ENCODE data around the gene LIPJ.
A peak's percentile ranks its signal among the peaks of the same experiment; 100 is the strongest.

Gene LIPJ, protein sequence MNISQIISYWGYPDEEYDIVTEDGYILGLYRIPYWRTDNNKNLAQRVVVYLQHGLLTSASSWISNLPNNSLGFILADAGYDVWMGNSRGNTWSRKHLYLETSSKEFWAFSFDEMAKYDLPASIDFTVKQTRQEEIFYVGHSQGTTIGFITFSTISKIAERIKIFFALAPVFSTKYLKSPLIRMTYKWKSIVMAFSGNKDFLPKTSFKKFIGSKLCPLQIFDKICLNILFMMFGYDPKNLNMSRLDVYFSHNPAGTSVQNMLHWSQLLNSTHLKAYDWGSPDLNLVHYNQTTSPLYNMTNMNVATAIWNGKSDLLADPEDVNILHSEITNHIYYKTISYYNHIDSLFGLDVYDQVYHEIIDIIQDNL

DNA sequence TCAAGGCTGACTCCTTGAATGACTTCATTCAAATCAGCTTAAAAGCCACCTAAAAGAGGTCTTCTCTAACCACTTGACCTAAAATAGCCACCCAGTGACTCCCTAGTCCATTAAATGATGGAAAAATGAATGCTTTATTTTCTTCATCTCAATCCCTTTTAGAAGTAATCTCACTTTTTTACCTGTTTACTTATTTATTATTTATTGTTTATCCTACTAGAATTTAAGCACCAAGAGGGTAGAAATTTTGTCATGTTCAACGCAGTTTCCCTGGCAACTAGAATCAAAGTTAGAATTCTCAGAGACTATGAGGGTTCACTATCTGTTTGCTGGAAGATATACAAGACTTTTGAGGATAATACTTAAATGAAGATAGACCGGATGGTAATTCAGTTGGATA is at the start of gene LIPJ:
LIPJ (plus strand) TSS at position 301 of the 400 bp plus-strand sequence. CDS start 3,926 bp downstream, outside the sequence.
- DNase-seq (ENCODE audit: low spot score): no peak

DNA sequence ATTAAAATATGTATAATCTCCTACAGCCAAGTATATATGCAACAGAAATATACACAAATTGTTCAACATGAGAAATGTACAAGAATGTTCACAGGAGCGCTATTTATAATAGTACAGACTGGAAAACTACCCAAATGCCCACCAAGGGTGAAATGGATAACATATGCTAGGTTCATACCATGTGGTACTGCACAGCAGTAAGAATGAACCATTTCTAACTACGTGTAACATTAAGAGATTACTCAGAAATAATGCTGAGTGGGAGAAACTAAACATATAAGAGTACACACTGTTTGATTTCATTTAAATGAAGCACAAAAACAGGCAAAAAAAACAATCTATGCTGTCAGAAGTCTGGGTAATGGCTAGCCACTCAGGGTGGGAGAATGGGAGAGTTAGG is 49.2 kb upstream of the LIPJ start:
- no peak for DNase-seq (ENCODE audit: low spot score)

DNA sequence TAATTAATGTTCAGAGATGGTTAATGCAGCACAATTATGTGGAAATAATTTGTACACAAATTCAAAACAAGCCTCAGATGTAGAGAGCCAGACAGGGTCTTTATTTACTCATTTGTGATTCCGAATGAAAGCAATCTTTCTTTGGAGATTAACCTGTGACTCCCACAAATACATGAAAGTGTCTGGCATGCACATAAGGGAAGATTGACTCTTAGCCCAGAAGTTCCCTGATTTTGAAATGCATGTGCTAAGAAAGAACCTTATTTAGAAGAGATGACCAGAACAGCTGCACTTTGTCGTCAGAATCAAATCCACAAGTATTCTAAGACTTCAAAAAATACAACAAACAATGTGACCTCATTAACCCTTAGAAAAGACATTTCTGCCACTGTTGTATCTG is 48.5 kb upstream of the LIPJ start:
- no peak for DNase-seq (ENCODE audit: low spot score)

DNA sequence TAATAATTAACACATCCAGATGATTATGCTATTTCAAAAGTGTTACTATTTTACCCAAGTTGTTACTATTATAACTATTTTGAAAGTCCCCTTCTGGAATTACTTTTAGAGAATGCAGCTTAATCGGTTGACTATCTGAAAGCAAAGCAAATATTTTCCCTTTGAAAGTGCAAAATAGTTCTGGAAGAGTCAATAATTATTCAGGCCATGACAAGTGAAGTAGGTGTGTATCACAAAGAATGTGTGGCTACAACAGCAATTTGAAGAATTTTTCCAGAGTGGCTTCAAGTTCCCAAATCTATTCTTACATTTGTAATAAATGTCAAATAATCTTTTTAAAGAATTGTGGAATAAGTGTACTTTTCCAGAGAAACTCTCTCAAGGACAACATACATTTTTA is 46.2 kb upstream of the LIPJ start:
- DNase-seq (ENCODE audit: low spot score): no peak

DNA sequence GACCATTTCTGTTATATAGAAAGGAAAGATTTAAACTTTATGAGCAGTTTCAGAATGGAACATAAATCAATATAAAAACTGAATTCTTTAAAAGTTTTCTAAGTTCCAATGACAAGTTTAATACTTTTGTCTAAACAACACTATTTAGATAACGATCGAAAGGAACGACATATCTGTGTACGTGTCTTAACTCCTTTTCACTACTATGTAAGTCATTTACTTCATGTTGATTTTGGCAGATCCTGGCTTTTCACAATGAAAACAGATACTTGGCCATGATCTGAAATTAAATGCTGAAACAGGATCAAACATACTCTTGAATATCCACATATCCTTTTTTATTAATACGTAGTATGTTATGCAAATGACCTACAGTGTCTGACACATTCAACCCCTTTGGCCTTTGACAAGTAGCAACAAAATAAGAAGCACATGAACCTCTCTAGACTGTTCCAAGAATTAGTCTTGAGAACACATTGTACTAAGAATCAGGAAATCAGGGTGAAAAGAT is 45.4 kb upstream of the LIPJ start:
- DNase-seq (ENCODE audit: low spot score): no peak

DNA sequence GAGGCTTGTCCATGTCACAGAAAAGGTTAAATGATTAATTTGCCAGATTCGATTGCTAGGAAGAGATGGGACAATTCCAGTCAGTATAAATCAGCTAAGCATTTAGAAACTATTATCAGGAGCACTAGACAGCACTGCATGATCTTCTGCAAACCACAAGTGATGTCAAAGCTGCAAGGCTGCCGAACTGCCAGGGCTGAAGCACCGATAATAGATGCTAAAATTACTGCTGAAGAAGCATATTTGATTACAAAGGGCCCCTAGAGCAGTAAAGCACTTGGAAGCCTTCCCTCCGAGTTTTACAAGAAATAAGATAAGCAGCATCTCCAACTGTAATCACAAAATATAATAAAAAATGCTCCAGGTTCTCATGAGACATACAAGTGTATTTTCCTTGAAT is 44.0 kb upstream of the LIPJ start:
- no peak for DNase-seq (ENCODE audit: low spot score)

DNA sequence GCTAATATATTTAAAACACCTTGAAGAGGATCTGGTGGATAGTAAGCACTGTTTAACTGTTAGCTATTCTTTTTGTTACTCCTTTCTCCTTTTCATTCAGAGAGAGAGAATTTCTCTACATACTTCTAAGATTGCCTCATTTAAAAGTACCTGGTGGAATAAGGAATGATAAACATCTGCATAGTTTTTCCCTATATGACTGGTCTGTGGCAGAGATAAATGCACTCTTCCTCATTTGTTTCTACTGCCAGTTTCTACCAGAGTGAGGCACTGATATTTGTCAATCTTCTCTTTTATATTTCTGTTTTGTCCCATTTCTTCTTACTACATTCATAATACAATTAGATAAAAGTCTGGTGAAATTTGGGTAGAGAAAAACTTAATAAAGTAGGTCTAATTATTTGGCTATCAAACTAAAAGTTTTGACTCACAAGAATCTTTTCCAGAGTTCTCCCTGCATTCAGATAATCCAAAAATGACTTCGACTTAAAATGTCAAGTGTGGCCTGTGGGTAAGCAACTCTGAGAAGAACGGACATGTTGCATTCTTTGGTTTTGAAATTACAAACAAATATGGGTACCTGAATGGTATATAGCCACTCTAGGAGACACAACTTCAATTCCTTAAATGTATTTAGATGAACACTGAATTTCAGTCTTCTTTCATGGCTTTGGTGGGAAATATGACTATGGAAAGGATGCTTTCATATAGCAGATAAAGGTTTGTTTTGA is 42.3 kb upstream of the LIPJ start:
- DNase-seq (ENCODE audit: low spot score): no peak

DNA sequence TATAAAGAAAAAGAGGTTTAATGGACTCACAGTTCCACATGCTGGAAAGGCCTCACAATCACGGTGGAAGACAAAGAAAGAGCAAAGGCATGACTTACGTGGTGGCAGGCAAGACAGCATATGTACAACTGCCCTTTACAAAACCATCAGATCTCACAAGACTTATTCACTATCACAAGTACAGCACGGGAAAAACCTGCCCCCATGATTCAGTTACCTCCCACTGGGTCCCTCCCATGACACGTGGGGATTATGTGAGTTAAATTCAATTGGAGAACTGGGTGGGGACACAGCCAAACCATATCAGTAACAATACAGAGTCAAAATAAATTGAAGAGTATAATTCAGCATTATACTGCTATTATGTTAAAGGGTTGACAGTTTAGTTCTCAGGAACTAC is 41.2 kb upstream of the LIPJ start:
- no peak for DNase-seq (ENCODE audit: low spot score)

DNA sequence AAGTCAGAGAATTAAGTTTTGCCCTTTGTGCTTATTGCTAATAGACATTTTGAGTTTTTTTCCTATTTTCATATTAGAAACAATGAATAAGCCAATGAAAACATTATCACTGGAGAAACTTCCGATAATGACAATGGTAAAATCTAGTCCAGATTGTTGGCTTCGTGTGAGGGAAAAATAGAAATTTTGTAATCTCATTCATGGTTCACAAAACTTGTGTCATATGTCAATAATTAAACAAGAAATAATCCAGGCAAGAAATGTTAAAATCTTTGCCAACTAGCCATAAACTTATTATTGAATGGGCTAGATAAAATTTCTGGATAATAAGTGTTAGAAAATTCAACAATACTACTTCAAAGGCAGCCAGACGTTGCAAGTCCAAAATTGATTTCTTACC is 40.1 kb upstream of the LIPJ start:
- no peak for DNase-seq (ENCODE audit: low spot score)

DNA sequence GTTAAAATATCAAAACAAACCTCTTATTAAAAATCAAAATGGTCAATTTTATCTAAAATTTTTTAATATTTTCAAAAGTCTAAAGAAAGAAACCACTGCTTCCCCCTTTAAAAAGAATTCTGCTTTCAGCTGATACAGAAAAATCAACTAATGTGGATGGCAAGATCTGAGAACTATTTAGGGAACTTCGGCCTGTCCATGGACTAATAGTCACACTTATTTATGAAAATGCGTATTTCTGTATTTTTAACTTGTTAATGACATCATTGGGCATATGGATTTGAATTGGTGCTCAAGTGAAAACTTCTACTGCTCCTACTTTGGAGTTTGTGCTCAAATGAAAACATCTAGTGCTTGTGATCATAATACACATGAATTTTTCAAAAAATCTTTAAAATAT is 35.3 kb upstream of the LIPJ start:
- DNase-seq (ENCODE audit: low spot score): no peak

DNA sequence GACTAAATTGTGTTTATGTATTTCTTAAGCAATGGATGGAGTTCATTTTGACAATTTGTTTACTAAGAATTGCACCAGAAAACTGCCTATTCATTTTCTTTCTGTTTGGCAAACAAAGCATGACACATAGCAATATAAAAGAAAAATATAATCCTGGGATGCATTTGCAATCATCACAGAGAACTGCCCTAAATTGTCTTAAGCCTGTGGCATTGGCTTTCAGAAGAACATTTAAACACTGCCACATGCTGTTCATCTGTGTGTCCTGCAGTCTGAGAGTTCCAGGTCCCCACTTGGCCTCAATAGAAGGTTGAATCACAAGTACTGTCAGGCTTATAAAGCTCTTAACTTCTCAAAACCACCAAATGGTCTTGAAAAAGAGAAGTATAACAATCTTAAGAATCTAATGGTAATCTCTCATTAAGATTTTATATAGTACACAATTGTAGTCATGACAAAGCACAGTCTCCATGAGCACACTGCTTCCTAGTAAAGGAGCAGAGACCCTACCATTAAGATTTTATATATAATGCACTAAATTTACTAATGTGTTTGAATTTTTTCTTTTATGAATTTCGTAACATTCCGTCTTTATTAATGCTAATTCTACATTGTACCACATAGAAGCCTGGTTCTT is 33.3 kb upstream of the LIPJ start:
- DNase-seq (ENCODE audit: low spot score): peak; percentile 39

DNA sequence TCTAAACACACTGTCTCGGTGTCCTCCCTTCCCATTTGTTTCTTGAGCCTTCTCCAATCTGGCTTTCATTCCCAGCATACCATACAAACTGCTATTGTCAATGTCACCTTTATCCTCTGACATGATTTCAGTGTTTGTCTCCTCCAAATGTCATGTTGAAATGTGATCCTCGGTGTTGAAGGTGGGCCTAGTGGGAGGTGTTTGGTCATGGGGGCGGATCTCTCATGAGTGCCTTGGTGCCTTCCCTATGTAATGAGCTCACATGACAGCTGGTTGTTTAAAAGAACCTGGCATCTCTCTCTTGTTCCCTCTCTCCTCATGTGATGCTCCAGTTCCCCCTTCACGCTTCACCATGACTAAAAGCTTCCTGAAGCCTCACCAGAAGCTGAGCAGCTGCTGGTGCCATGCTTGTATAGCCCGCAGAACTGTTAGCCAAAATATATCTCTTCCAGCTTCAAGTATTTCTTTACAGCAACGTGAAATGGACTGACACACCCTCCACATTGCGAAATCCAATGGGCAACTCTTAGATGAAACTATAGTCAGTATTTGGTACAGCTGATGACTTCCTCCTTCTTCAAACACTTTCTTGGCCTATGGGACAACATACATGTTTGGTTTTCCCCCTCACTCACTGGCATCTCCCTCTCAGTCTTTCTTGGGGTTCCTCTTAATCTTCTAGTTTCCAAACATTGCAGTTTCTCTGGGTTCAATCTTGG is 31.2 kb upstream of the LIPJ start:
- DNase-seq (ENCODE audit: low spot score): no peak

DNA sequence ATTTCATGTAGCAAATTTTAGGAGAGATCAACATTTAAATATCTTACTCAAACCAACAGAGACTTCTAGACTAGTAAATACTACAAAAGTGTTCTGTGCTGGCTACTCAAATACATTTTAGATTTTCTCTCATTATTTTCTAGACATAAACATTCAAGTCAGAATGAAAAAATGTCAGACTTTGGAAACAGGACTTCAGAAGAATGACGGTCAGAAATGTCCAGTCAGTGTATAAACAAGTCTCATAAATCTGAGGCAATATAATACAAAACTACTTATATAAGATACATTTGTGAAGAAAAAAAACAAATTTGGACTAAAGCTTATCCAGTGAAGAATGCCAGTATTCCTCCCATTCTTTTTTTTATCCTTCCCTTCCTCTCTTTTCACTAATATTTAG is 29.3 kb upstream of the LIPJ start:
- DNase-seq (ENCODE audit: low spot score): no peak

DNA sequence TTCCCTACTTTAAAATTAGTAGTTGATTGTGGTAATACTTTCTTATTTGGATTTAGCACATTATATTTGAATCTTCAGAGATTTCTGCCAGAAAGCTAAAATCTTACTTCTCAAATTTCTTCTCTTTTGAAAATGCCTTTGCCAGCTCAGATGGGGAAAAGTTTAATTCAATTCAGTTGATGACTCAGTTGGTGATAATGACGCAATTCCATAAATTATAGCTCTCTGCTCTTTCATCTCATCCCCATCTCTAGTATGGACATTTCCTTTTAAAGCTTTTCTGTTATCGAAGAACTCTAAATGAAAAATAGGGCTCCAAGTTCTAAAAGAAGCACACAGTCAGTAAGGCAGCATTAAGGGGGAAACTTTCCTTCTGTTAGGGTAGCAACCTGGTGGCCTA is 28.9 kb upstream of the LIPJ start:
- DNase-seq (ENCODE audit: low spot score): no peak

DNA sequence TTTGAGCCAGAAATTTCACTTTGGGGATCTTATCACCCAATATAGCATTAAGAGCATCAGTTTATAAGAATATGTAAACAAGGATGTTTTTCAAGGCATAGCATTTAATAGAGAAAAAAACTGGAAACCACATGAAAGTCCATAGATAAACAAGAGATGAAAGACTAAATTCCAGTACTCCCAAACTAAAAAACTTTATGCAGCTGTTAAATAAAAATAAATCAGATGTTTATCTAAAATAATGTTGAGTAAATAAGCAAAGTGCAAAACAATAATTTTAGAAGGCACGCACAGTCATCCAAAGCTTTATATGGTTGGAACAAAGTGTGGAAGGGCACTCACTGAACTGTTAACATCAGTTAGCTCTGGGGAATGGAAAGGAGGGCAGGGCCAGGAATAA is 24.4 kb upstream of the LIPJ start:
- DNase-seq (ENCODE audit: low spot score): no peak

DNA sequence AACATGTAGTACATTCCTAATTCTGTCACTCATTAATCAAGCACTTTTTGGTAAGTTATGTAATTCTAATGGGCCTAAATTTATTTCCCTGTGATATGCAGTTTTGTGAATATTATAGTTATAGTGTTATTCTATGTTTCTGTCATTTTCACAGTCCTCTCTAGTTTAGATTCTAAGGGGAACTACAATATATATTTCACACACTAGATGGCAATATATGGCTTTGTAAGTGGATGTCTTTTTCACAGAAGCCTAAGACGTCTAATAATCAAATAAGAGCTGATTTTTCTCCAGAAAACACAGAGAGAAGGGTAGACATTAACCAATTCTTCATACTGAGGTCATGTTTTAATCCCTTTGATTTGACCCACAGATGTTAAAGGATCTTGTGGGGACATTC is 21.5 kb upstream of the LIPJ start:
- DNase-seq (ENCODE audit: low spot score): peak; percentile 41

DNA sequence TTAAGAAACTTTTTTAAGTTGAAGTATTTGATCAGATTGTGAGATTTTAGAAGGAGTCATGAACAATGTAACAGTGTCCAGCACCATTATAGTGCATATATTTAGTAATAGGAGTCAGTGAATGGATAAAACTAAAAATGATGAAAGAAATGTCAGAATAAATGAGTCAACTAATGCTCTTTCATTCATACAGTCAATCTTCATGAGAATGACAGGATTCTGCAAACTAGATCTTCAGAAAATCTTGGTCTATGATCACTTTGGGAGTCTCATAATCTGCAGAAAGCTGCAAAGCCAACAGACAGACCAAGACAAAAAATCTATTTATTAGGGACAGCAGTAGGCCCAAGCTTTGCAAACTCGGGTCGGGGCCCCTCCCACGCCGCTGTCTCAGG is 4.2 kb upstream of the LIPJ start:
- no peak for DNase-seq (ENCODE audit: low spot score)

DNA sequence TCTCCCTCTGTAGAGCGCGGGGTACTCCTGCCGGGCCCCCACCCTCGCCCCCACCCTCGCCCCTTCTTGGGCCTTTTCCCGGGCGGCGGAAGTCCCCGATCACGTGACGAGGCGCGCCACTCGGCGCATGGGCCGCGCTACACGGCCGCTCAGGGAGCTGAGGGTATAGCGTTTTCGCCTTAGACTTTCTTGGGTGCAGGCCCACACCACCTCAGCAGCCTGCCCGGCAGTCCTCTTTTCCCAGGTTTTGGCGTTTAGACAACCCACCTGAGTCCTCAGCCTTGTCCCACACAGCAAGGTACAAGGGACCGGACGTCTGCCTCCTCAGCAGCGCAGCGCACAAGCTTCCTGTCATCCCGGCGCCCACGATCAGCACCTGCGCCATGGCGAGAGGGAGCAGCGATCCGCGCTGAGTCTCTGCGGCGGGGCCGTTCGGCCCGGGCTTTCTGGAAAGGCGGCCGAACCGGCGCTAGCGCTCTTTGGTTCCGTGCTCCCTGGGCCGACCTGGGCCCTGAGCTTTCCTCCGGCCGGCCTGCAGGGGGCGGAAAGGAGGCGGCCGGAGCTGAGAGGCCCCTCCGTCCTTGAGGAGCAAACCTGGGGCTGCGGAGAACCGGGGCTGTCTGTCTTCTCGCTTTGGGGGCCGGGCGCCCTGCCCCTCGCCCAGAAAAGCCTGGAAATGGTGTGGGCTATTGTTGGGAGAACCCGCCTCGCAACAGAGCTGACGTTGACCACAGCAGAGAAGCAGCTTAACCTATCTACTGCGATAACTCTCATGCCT is 3.6 kb upstream of the LIPJ start, which contains the start of gene RNLS:
RNLS (minus strand) TSS at position 513 of the 778 bp plus-strand sequence.
- DNase-seq (ENCODE audit: low spot score): peak; percentile 16

DNA sequence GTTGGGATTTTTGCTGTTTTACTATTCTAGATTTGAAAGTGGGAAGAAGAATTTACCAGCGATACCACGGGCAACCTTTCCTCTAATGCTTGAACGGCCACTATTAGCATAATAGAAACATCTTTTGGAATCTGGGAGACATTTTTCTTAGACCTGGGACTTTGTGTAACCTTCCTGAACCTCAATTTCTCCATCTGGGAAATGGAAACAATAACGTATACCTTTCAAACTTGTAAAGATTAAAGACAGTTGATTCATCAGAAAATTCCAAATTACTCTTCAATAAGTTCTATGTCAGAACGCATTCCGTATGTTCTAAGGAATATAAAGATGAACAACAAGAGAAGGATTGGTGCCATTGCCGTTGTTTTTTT is 3.0 kb upstream of the LIPJ start:
- no peak for DNase-seq (ENCODE audit: low spot score)

DNA sequence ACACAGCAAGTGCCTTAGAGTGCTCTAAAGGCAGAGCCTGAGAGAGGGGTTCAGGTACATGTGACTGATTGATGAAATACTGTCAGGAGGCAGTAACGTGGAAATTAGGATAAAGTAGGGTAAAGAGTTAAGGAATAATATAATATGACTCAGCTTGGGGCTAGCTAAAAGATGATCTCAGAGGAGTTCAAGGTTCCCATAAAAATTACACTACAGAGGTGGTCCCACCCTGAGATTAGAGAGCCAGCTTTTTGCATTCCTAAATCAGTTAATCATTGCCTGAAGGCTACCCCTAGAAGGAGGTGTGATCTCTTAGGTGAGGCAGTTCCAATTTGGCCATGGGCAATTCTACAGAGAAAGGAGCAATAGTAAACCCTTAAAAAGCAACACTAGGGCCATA is 5.8 kb downstream of the LIPJ start:
- DNase-seq (ENCODE audit: low spot score): no peak

DNA sequence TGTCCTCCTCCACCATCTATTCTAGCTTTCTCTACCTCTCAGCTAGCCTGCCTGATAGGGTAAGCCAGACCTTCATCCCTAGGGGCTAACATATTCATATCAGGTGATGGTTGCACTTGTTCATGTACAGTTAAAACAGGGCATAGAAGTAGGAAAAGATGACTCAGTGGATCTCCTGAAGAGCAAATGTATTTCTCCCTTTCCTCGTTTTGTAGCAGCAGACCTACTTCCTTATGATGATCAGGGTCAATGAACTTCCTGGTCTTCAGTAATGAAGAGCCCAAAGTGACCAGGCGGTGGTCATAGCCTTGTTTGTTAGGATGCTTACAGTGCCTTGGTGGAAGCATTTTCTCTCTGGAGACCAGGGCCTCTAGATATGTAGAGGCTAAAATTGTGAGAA is 6.3 kb downstream of the LIPJ start:
- no peak for DNase-seq (ENCODE audit: low spot score)

DNA sequence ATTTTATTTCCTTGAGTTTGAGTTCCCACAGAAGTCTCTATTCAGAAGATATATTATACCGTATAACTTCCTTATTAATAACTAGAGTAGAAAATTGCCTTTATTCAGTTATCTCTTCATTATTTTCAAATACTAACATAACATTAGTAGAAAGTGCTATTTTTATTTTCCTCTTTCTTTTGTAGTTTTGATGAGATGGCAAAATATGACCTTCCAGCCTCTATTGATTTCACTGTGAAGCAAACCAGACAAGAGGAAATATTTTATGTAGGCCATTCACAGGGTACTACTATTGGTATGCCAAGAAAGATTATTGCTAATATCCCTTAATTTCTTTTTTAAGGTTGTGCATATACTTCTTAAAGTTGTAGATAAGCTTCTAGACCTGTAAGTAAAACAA is 7.9 kb downstream of the LIPJ start:
- DNase-seq (ENCODE audit: low spot score): no peak

Measured in kidney capillary endothelial cell (primary cell).